Fibroblast of lung (primary cell): Measurements from ENCODE around the gene HCFC2.

Source experiments
- CTCF ChIP-seq, 2 donors: IDR thresholded peaks in 1 of 2; conservative IDR thresholded peaks in 1 of 2; 1 replicate in 1 of 2; 2 replicates in 1 of 2; pipeline ENCODE4 v1.5.1; 2011 to 2012; ENCODE audit warnings: low read length in 2 of 2, control low read depth in 1 of 2, inconsistent platforms in 1 of 2, low read depth in 1 of 2, mild to moderate bottlenecking in 1 of 2
- EZH2 ChIP-seq: IDR thresholded peaks from 2 replicates; pipeline ENCODE4 v1.5.1; 2012; ENCODE audit warnings: low read length, control low read depth, mild to moderate bottlenecking; ENCODE audit errors: missing control alignments

- TF ChIP-seq CTCF (conservative IDR thresholded peaks at IDR 0.05 in 1 of 2, IDR thresholded peaks at IDR 0.05 in 1 of 2; ENCODE audit: low read depth in 1 of 2, low read length in 2 of 2), result no peak
- no peak for TF ChIP-seq EZH2
These were observed 69.0 kb downstream of the HCFC2 start for GRCh38 chr12:104133321-104133720.
